RKO (cell line): ENCODE measurements around the gene C19orf81.

ENCODE experiments used
- DNase-seq: peaks from one replicate; pipeline ENCODE4 v3.0.0-alpha.2; 2016; ENCODE audit warnings: low spot score

Gene C19orf81

DNA sequence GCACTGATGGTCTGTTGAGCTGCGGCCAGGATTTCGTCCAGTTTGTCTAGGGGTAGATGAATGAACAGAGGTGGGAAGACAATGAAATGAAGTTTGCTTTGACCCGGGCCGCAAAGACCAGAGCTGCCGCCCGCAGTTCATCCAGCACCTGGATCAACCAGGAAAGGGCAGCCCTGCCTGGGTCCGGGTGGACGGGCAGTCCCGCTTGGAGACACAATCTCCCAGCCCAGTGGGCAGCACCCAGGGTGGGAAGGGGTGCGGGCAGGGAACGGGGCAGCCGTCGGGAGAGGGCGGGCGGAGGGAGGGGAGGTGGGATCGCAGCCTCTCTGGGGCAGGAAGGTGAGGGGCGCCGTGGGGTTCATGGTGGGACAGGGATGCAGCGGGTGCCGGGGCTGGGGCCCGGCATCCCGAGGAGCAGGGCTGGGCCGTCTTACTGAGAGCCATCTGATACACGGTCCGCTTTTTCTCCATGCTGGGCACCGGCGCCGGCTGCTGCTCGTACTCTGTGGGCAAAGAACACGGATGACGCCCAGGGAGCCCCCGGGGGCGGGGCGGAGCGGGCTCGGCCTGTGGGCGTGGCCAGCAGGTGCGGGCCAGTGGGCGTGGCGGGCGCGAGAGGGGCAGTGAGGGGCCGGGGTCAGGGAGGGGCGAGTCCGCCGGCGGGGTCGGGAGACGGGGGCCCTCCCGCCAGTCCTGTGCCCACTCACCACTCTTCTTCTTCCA is 37.2 kb downstream of the C19orf81 start:
- no peak for DNase-seq

- no peak for DNase-seq
Observed at GRCh38 chr19:50688766-50689165, 39.5 kb downstream of the C19orf81 start.

DNA sequence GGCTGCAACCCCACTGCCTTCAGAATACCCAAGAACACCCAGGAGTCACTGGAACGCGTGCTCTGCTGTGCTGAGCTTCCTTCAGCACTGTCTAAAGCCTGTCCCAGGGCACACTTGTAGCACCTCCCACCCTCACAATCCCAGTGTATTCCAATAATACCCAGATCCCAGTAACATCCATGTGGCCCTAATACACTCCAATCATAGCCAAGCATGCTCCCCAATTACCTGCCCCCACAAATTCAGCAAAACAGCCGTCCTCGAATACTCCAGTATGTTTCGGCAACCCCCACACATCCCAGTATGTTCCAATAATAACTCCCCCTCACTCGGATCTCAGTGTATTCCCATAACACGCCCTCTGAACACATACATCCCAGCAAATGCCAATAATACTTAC is 41.2 kb downstream of the C19orf81 start:
- no peak for DNase-seq

- peak; percentile 59 for DNase-seq
Observed at GRCh38 chr19:50693064-50693975, 44.1 kb downstream of the C19orf81 start.

DNA sequence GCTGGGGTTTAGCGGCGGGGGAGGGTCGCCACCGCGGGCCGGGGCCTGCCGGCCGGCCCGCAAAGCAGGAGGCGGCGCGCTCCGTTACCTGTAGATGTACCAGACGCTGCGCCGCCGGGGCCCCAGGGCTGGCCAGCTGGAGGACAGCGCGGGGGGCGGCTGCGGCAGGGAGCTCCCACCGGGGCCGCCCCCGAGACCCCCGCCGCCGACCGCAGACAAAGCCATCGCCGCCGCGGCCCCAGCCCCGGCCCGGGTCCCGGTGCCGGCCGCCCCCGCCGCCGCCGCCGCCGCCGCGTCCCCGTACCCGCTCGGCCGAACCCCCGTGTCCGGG is 45.5 kb downstream of the C19orf81 start:
- no peak for DNase-seq

DNA sequence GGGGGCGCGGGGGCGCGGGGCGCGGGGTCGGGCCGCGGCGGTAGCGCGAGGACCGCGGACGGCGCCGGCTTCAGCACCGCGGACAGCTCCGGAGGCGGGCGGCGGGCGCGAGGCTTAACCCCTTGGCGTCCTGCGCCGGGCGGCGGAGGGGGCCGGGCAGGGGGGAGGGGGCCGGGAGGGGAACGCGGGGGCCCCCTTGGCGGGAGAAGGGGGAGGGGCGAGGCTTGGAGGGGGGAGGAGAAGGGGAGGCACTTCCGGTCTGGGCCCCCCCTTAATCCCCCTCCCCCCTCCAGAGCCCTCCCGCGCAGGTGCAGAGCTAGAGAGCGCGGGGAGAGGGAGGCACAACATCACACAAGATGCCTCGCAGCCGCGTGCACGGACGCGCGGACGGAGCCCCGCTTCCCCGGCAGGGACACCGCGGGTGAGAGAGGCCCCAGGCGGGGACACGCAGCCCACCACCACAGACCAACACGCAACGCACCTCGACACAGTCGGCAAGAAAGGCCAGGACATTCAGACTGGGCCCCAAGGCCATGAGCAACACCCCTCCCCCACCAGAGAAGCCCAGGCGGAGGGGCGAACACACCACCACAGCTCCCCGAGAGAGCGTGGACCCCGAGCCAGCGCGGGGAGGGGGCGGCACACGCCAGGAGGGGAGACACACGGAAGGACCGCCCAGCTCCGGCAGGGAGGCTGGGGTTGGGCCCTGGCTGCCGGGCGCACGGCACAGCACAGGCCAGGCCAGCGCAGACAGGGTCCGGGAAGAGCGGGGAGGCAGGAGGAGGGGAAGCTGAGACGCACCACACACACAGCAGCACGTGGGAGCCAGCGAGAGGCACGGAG is 46.2 kb downstream of the C19orf81 start:
- DNase-seq = peak; percentile 90

GRCh38 chr19:50696094-50696483 is 46.8 kb downstream of the C19orf81 start:
- no peak for DNase-seq

DNA sequence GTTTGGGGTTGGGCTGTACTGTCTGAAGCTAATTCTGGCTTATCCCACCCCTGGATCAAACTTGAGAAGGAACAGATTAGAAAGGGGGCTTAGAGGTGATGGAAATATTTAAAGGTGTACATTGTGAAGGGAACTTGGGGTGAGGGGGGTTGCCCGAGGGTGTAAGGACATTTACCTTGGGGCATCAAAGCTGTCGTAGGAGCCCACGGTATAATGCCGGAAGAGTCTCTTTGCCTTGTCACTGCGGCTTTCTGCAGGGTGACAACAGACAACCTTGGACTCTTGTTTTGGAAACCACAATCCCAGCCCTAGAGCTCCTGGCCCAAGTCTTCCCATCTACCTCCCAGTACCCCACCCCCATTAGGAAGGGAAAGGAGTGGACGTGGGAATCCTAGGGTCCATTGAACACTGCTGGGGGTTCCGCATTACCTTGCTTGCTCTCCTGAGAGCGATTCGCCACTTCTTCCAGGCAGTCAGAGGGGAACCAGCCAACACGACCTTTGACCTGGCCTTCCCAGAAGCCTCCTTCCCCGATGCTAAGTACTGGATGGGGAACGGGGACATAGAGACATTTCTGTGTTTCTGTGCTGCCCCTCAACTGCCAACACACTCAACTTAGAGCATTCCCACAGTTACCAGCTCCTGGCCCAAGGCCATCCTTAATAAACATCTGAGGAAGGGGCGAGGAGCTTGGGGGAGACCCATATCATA is 48.3 kb downstream of the C19orf81 start:
- peak; percentile 60 for DNase-seq

- DNase-seq = peak; percentile 53
Observed at GRCh38 chr19:50701367-50701985, 52.2 kb downstream of the C19orf81 start.

DNA sequence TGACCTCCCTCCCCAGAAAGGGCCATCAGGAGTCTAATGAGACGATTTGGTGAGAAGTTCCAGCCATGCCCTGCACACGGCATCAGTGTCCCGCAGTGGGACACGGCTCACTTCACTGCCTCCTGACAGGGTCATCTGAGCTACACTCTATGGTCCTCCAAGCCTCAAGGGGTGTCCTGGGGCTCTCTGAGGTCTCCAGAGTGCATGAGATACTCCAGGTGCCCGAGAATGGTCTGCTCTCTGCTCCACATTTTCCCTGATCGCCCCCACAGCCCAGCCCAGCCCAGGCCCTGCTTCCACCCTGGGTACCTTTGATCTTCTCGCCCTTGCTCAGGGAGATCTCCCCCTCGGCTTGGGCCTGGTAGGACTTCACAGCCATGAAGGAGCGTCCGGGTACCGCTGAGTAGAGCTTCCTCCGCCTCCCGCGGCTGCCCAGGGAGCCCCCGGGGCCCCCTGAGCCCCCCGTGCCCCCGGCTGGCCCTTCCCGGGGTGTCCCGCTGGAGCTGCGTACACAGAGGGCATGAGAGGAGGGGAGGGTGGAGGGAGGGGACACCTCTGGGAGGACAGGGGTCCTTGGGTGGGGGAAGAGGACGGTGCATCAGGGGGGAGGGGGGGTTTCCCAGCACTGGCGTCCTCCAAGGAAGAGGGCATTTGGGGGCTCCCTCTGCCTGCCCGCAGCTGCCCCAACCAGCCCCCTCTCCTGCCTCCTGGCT is 53.1 kb downstream of the C19orf81 start:
- DNase-seq = peak; percentile 56

DNA sequence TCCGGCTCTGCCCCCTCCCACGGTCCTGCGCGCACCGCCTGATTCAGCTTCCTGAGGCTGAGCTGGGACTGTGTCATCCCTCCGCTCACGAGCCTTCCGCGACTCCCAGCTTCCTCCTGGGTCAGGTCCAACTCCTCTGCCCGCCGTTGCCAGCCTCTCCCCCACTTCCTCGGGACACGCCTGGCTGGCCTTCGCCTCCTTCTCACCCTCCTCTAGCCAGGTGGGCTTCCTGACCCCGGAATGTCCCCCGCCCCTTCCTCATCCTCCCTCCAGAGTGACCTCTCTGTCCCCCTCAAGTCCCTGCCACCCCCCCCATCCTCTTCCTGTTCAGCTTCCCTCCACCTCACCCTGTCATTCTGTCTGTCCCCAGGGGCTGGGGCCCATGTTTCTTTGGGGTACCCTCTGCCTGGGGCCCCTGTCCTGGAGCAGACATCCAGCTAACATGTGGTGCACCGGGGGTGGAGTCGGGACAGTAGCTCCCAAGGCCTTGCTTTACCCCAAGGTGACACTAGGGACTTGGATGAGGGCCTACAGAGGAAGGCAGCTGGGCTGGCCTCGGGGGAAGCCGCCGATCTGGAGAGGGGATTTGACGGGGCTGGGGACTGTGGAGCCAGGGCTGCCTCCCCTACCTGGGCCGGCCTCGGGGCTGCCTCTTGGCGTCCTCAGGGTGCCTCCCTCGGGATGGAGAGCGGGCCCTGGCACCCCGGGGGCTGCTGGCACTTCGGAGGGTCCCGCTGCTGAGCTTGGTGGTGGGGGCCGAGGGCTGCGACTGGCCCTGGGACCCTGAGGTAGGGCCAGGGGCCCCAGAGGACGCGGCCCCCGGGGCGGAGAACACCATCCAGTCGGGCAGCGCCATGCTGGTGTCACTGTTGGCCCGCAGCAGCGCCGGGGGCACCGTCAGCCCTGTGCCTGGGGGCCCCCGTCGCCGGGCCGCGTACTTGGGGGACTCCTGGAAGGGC is 53.9 kb downstream of the C19orf81 start:
- peak; percentile 98 for DNase-seq

- DNase-seq = peak; percentile 84
Observed at GRCh38 chr19:50703915-50704796, 54.9 kb downstream of the C19orf81 start.

DNA sequence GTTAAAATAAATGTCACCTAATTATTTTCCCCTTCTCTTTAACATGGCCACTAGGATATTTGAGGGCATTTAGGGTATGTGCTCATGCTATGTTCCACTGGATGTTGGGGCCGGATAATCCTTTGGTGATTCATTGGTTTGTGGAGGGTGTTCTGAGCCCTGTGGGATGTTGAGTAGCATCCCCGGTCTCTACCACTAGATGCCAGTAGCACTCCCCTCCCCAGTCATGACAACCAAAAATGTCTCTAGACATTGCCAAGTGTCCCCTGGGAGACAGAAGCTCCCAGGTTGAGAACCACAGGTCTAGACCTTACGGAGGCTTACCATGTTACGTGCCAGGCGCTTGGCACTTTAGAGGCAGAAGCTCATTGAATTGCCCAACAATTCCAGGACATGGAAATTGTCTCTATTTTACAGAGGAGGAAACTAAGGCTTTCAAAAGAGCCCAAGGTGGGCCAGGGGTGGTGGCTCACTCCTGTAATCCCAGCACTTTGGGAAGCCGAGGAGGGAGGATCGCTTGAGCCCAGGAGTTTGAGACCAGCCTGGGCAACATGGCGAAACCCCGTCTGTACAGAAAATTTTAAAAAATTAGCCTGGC is 56.3 kb downstream of the C19orf81 start:
- peak; percentile 97 for DNase-seq

DNA sequence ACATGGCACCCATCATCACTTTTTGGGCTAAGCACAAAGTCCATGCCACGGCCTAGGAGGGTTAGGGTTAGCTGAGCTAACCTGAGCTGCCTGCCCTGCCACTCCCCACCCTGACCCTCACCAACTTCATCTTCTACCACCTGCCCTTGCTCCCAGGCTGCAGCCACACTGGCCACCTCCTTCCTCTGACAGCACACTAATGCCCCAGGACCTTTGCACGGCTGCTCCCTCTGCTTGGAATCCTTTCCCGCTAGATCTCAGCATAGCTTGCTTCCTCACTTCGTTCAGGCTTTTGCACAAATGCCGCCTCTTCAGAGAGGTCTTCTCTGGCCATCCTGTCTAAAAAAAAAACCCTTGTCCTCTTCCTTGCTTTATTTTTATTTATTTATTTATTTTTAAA is 57.1 kb downstream of the C19orf81 start:
- DNase-seq = no peak

- DNase-seq = peak; percentile 93
Observed at GRCh38 chr19:50708179-50708879, 59.1 kb downstream of the C19orf81 start.
